Colonic mucosa (tissue), 4 donors: Measurements from ENCODE around the gene PHYKPL. TPM values are rescaled to one million over a fixed set of nuclear protein-coding genes. Genes with fewer than 3 reads are reported as not detected.

Source experiments
- DNase-seq: peaks from one replicate; pipeline ENCODE4 v3.0.0-alpha.2; 2020
- H3K27ac ChIP-seq: fragments of 200-600 bp; one replicate; pipeline ENCODE4 v1.8.0; 2021
- H3K27me3 ChIP-seq: fragments of 200-600 bp; one replicate; pipeline ENCODE4 v1.8.0; 2021
- H3K36me3 ChIP-seq: fragments of 200-600 bp; one replicate; pipeline ENCODE4 v1.8.0; 2021
- H3K4me1 ChIP-seq: fragments of 200-600 bp; one replicate; pipeline ENCODE4 v1.8.0; 2021; ENCODE audit warnings: mild to moderate bottlenecking
- H3K4me3 ChIP-seq: fragments of 200-600 bp; one replicate; pipeline ENCODE4 v1.8.0; 2021
- H3K9ac ChIP-seq, 2 donors: one replicate each; pipeline ENCODE4 v1.7.0; 2013; ENCODE audit warnings: control low read depth in 2 of 2, low read depth in 2 of 2, low read length in 2 of 2
- H3K9me3 ChIP-seq: fragments of 200-600 bp; one replicate; pipeline ENCODE4 v1.8.0; 2021
- CTCF ChIP-seq: fragments of 200-600 bp; IDR thresholded peaks from one replicate; pipeline ENCODE4 v1.8.0; 2022; ENCODE audit warnings: antibody characterized with exemption, mild to moderate bottlenecking
- intact Hi-C: fragments of 100-400 bp; cut with DNase I; formaldehyde crosslinking; loops from one replicate; pipeline ENCODE4 v1.14.1; 2022
- total RNA-seq, 2 donors: library from RNA; stranded (reverse); fragmentation: NEBNext Ultra II Directional in 1 of 2; extraction: Animal tissue kit (Norgen Biotek cat#: 25700) in 1 of 2; gene quantifications; one replicate each; pipeline ENCODE4 v1.2.1, GENCODE V29; 2021
- donor health status: healthy.
- donor health status: DM: no; HTN: no; CAD: no.
- donor health status: DM: no; HTN: no; CAD: no.

Gene PHYKPL
- total RNA-seq, 2 donors from 2014 or later, result 101 to 159 TPM

- no peaks in the 10 kb centered on the region for H3K36me3 ChIP-seq
- no peak overlapping the region for H3K27ac ChIP-seq
- H3K4me1 ChIP-seq, result no peaks in the 10 kb centered on the region
- DNase-seq, result no peak
- intact Hi-C loops, result loop anchor here (5.0 kb wide), 1 partner anchor 313 kb away; the partner anchor contains the start of gene COL23A1
- no peaks in the 10 kb centered on the region for H3K27me3 ChIP-seq
- no peak overlapping the region for H3K9ac ChIP-seq
- TF ChIP-seq CTCF, result no peak
- no peaks in the 10 kb centered on the region for H3K9me3 ChIP-seq
- H3K4me3 ChIP-seq, result no peak overlapping the region
These were observed 46.6 kb upstream of the PHYKPL start for GRCh38 chr5:178279026-178279722.

- intact Hi-C loops, result loop anchor here (5.0 kb wide), 1 partner anchor 314 kb away; the partner anchor contains the start of gene COL23A1
- H3K9ac ChIP-seq, result no peak overlapping the region
- DNase-seq, result no peak
- H3K4me1 ChIP-seq, result no peaks in the 10 kb centered on the region
- no peaks in the 10 kb centered on the region for H3K27me3 ChIP-seq
- H3K4me3 ChIP-seq, result no peak overlapping the region
- H3K27ac ChIP-seq, result no peak overlapping the region
- no peak for TF ChIP-seq CTCF
- H3K9me3 ChIP-seq, result no peaks in the 10 kb centered on the region
- H3K36me3 ChIP-seq, result no peaks in the 10 kb centered on the region
These were observed 45.9 kb upstream of the PHYKPL start for GRCh38 chr5:178278358-178279023.

GRCh38 chr5:178277866-178278265 lies 45.3 kb upstream of the PHYKPL start:
- Histone ChIP-seq H3K4me3 (no peak overlapping the region), H3K9ac (no peak overlapping the region), H3K4me1 (no peaks in the 10 kb centered on the region), H3K27ac (no peak overlapping the region), H3K9me3 (no peaks in the 10 kb centered on the region), H3K27me3 (no peaks in the 10 kb centered on the region), H3K36me3 (no peaks in the 10 kb centered on the region)
- intact Hi-C loops, result loop anchor here (5.0 kb wide), 1 partner anchor 314 kb away; the partner anchor contains the start of gene COL23A1
- no peak for TF ChIP-seq CTCF
- DNase-seq, result no peak

GRCh38 chr5:178277346-178277745 lies 44.7 kb upstream of the PHYKPL start:
- Histone ChIP-seq H3K4me3 (no peak overlapping the region), H3K27me3 (no peaks in the 10 kb centered on the region), H3K36me3 (no peaks in the 10 kb centered on the region), H3K4me1 (no peaks in the 10 kb centered on the region), H3K27ac (no peak overlapping the region), H3K9ac (no peak overlapping the region), H3K9me3 (no peaks in the 10 kb centered on the region)
- intact Hi-C loops, result loop anchor here (5.0 kb wide), 1 partner anchor 315 kb away; the partner anchor contains the start of gene COL23A1
- no peak for DNase-seq
- TF ChIP-seq CTCF, result no peak

- no peaks in the 10 kb centered on the region for H3K36me3 ChIP-seq
- intact Hi-C loops, result loop anchor here (5.0 kb wide), 1 partner anchor 317 kb away; the partner anchor contains the start of gene COL23A1
- no peak for TF ChIP-seq CTCF
- no peak overlapping the region for H3K4me3 ChIP-seq
- H3K27ac ChIP-seq, result no peak overlapping the region
- H3K4me1 ChIP-seq, result no peaks in the 10 kb centered on the region
- no peak overlapping the region for H3K9ac ChIP-seq
- H3K9me3 ChIP-seq, result no peaks in the 10 kb centered on the region
- no peak for DNase-seq
- H3K27me3 ChIP-seq, result no peaks in the 10 kb centered on the region
These were observed 42.4 kb upstream of the PHYKPL start for GRCh38 chr5:178274781-178275537.
